ENCODE measurements around the gene CRISPLD2.

DNA sequence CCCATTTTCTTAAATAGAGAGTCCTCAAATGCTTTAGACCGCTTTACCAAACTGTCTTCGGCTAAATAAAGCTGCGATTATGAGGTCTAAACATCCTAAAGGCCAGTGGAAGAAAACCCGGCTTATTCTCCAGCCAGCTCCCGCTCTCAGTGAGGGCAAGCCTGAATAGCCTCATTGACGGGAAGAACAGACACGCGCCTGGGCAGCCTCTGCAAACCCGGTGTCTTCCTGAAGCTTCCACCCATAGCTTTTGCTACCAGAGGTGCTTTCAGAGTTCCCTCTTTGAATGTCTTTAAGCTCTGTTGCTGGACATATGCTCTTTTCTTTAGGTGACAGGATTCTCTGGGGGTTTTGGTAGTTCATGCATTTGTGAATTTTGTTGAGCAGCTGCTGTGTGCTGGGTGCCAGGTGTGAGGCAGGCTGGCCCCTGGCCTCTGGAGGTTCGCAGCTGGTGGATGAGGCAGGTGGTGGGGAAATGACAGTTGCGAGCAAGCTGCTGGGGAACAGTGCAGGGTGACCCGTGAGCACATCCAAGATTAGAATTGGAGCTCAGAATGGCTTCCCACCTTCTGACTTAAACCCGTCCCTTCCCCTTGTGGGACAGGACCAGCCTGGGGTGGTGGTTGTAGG is 44.7 kb downstream of the CRISPLD2 start:
- TF ChIP-seq, protein P1, sequence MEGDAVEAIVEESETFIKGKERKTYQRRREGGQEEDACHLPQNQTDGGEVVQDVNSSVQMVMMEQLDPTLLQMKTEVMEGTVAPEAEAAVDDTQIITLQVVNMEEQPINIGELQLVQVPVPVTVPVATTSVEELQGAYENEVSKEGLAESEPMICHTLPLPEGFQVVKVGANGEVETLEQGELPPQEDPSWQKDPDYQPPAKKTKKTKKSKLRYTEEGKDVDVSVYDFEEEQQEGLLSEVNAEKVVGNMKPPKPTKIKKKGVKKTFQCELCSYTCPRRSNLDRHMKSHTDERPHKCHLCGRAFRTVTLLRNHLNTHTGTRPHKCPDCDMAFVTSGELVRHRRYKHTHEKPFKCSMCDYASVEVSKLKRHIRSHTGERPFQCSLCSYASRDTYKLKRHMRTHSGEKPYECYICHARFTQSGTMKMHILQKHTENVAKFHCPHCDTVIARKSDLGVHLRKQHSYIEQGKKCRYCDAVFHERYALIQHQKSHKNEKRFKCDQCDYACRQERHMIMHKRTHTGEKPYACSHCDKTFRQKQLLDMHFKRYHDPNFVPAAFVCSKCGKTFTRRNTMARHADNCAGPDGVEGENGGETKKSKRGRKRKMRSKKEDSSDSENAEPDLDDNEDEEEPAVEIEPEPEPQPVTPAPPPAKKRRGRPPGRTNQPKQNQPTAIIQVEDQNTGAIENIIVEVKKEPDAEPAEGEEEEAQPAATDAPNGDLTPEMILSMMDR (IDR thresholded peaks at IDR 0.05) = no peak
- TF ChIP-seq POLR2A (IDR thresholded peaks at IDR 0.05) = no peak

Measured in Peyer's patch (tissue), 4 donors.